GM12878 (cell line): ENCODE results near the gene MVB12B. TPM values are rescaled to one million over a fixed set of nuclear protein-coding genes. Genes with fewer than 3 reads are reported as not detected.

Experiments
- ATAC-seq: fragments of 200-7000 bp; cut with Tn5 transposase; 3 replicates; pipeline ENCODE4 v1.9.1; 2020; ENCODE audit warnings: mild to moderate bottlenecking, moderate library complexity
- BruUV-seq: library from RNA; stranded (reverse); fragments of 400-500 nt; replicated peaks from 2 replicates; lab custom pipeline; 2021; lab: Mats Ljungman, UMichigan
- CTCF ChIA-PET: fragments of 300-600 bp; sonication (Branson Sonifier 250); formaldehyde crosslinking; extraction: SDS; loops from one replicate; lab custom pipeline; 2021; ENCODE audit warnings: inconsistent platforms; lab: Yijun Ruan, JAX
- POLR2A ChIA-PET: fragments of 350-600 bp; formaldehyde crosslinking; extraction: SDS; loops from one replicate; lab custom pipeline; 2021; ENCODE audit warnings: inconsistent platforms; lab: Charles Lee
- RAD21 ChIA-PET: fragments of 300-600 bp; sonication (Branson Sonifier 250); formaldehyde crosslinking; loops from one replicate; lab custom pipeline; 2023; ENCODE audit warnings: antibody characterized with exemption; ENCODE audit not compliant: unreplicated experiment; lab: Charles Lee
- SMC1A ChIA-PET: fragments of 300-600 bp; sonication (Branson Sonifier 250); formaldehyde crosslinking; loops from one replicate; lab custom pipeline; 2023; ENCODE audit not compliant: unreplicated experiment, uncharacterized antibody; lab: Charles Lee
- DNase-seq: peaks from one replicate; pipeline ENCODE4 v3.0.0-alpha.2; 2011; ENCODE audit warnings: low read depth, low spot score
- FAIRE-seq: peaks from 3 replicates; lab custom pipeline; 2011; peaks lifted over from hg19 to GRCh38; lab: Jason Lieb, UNC
- H2AFZ ChIP-seq: 2 replicates; pipeline ENCODE4 v1.6.0; 2011; ENCODE audit warnings: low read depth, low read length, control low read depth; ENCODE audit not compliant: control insufficient read depth
- H3K27ac ChIP-seq: 2 replicates; pipeline ENCODE4 v1.5.1; 2011; ENCODE audit warnings: control low read depth; ENCODE audit not compliant: control insufficient read depth, insufficient read depth
- H3K27me3 ChIP-seq, 2 experiments: replicated peaks in 1 of 2; 2 replicates each; pipeline versions ENCODE4 v1.6.0 to v1.6.1; 2011; ENCODE audit warnings: low read length in 1 of 2; ENCODE audit not compliant: control insufficient read depth in 2 of 2, insufficient read depth in 2 of 2
- H3K36me3 ChIP-seq, 2 experiments: 2 replicates each; pipeline ENCODE4 v1.5.1; 2011; ENCODE audit warnings: low read length in 1 of 2; ENCODE audit not compliant: control insufficient read depth in 2 of 2, insufficient read depth in 2 of 2
- H3K4me1 ChIP-seq: 2 replicates; pipeline ENCODE4 v1.6.1; 2011; ENCODE audit warnings: mild to moderate bottlenecking, low read length, moderate library complexity, mixed read lengths; ENCODE audit not compliant: control insufficient read depth, insufficient read depth
- H3K4me2 ChIP-seq: 2 replicates; pipeline ENCODE4 v1.6.0; 2011; ENCODE audit warnings: control low read depth; ENCODE audit not compliant: control insufficient read depth, insufficient read depth
- H3K4me3 ChIP-seq: fragments of 200-600 bp; sonication (generic); 2 replicates; pipeline ENCODE4 v1.5.1; 2016
- H3K79me2 ChIP-seq: 2 replicates; pipeline ENCODE4 v1.6.0; 2011; ENCODE audit warnings: low read length; ENCODE audit not compliant: control insufficient read depth, insufficient read depth
- H3K9ac ChIP-seq: 2 replicates; pipeline ENCODE4 v1.8.0; 2011; ENCODE audit warnings: low read length, control low read depth, mixed read lengths; ENCODE audit not compliant: control insufficient read depth, insufficient read depth
- H3K9me3 ChIP-seq: replicated peaks from 3 replicates; pipeline ENCODE4 v1.5.1; 2011; ENCODE audit warnings: mild to moderate bottlenecking, low read length; ENCODE audit not compliant: control insufficient read depth, insufficient read depth
- H4K20me1 ChIP-seq: 2 replicates; pipeline ENCODE4 v1.6.0; 2011; ENCODE audit not compliant: control insufficient read depth, insufficient read depth
- RFX5 ChIP-seq: IDR thresholded peaks from 2 replicates; pipeline ENCODE4 v1.6.1; 2011; ENCODE audit warnings: low read depth, low read length, improper control_type of control experiment
- SP1 ChIP-seq: IDR thresholded peaks from one replicate; pipeline ENCODE4 v1.6.1; 2011; ENCODE audit warnings: low read depth, low read length
- WGBS: methylation state at CpG from one replicate; pipeline ENCODE4 v1.1.6; 2016; ENCODE audit warnings: low lambda C conversion rate; ENCODE audit not compliant: insufficient replicate concordance, insufficient coverage; ENCODE audit errors: missing lambda C conversion rate; 5-methylcytosine and 5-hydroxymethylcytosine counted together
- in situ Hi-C: fragments of 300-500 bp; cut with MboI; formaldehyde crosslinking; loops from 9 replicates; pipeline ENCODE4 v1.14.3; 2018; ENCODE audit warnings: mixed read lengths
- intact Hi-C: fragments of 100-400 bp; cut with micrococcal nuclease; formaldehyde crosslinking; loops from one replicate; pipeline ENCODE4 v1.14.2; 2022; ENCODE audit not compliant: unreplicated experiment
- polyA plus RNA-seq, 11 experiments: library from polyadenylated mRNA; depleted of rRNA in 4 of 11; unstranded in 6 of 11; stranded (reverse) in 5 of 11; fragments of >200 nt; fragmentation: Nextera tagmentation in 4 of 11; fragmentation: Illumina TruSeq in 1 of 11; extraction: Ambion mirVana in 4 of 11; extraction: Trizol in 1 of 11; gene quantifications; 1 replicate in 1 of 11; 2 replicates in 10 of 11; pipeline versions ENCODE4 v1.2.1 to v1.2.3, GENCODE V29; 2011 to 2016; ENCODE audit warnings: inconsistent platforms in 2 of 11, missing spikeins in 2 of 11, low read depth in 1 of 11
- total RNA-seq, 4 experiments: library from RNA; depleted of rRNA in 3 of 4; stranded (reverse); fragments of >200 nt in 3 of 4; fragmentation: Illumina TruSeq in 1 of 4; extraction: Trizol in 1 of 4; gene quantifications; 2 replicates each; pipeline versions ENCODE4 v1.2.1 to v1.2.3, GENCODE V29; 2013 to 2021
- TF ChIP-seq, protein P1 (sequence below): fragments of 450-650 bp; formaldehyde crosslinking; IDR thresholded peaks from 2 replicates; pipeline ENCODE4 v1.4.0; 2020; ENCODE audit warnings: mild to moderate bottlenecking, moderate library complexity
- TF ChIP-seq, protein P2 (sequence below): IDR thresholded peaks from 2 replicates; pipeline ENCODE4 v1.6.1; 2011; ENCODE audit warnings: low read depth, mild to moderate bottlenecking, low read length, moderate library complexity, borderline replicate concordance; ENCODE audit errors: extremely low read depth

The MVB12B gene
- total and polyA plus RNA-seq, 10 of the 15 experiments (the other 5 are each of a cell fraction or from before 2014, with no cell fraction given), result 0.08 TPM; not detected in 9

DNA sequence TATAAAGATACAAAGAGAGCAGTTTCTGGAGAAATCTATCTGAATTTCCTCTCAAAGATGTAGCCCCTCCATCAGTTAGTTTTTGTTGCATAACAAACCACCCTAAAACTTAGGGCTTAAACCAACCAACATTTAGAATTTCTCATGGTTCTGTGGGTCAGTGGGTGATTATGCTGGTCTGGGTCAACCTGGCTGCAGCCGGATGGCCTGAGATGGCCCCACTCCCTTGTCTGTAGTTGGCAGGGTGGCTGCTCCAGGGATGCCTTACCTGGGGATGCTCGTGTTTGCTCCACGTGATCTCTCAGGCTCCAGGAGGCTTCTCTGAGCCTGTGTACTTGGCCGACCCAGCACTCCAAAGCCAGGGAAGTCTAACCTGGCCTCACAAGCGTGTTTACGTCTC is 139.3 kb downstream of the MVB12B start:
- intact Hi-C loops (no loop called here), in situ Hi-C loops (no loop called here)
- H4K20me1 ChIP-seq, result no peaks in the 10 kb centered on the region
- WGBS, result 35% methylated on average over 6 of the region's 6 CpGs
- no peak overlapping the region for H3K4me3 ChIP-seq
- H3K79me2 ChIP-seq, result no peaks in the 10 kb centered on the region
- RAD21 ChIA-PET, result no interaction called here
- no TSS peak for BruUV-seq
- H3K4me1 ChIP-seq, result peaks cover 9% of the 10 kb centered on the region
- no peak overlapping the region for H3K27ac ChIP-seq
- no peak overlapping the region for H3K9ac ChIP-seq
- no peak overlapping the region for H3K4me2 ChIP-seq
- H2AFZ ChIP-seq, result no peak overlapping the region
- no peaks in the 10 kb centered on the region for H3K9me3 ChIP-seq
- CTCF ChIA-PET, result no interaction called here
- POLR2A ChIA-PET, result no interaction called here
- TF ChIP-seq, protein P1, sequence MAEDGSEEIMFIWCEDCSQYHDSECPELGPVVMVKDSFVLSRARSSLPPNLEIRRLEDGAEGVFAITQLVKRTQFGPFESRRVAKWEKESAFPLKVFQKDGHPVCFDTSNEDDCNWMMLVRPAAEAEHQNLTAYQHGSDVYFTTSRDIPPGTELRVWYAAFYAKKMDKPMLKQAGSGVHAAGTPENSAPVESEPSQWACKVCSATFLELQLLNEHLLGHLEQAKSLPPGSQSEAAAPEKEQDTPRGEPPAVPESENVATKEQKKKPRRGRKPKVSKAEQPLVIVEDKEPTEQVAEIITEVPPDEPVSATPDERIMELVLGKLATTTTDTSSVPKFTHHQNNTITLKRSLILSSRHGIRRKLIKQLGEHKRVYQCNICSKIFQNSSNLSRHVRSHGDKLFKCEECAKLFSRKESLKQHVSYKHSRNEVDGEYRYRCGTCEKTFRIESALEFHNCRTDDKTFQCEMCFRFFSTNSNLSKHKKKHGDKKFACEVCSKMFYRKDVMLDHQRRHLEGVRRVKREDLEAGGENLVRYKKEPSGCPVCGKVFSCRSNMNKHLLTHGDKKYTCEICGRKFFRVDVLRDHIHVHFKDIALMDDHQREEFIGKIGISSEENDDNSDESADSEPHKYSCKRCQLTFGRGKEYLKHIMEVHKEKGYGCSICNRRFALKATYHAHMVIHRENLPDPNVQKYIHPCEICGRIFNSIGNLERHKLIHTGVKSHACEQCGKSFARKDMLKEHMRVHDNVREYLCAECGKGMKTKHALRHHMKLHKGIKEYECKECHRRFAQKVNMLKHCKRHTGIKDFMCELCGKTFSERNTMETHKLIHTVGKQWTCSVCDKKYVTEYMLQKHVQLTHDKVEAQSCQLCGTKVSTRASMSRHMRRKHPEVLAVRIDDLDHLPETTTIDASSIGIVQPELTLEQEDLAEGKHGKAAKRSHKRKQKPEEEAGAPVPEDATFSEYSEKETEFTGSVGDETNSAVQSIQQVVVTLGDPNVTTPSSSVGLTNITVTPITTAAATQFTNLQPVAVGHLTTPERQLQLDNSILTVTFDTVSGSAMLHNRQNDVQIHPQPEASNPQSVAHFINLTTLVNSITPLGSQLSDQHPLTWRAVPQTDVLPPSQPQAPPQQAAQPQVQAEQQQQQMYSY (CRISPR knock-in tag), result no peak
- TF ChIP-seq SP1 (no peak), RFX5 (no peak)
- TF ChIP-seq, protein P2, sequence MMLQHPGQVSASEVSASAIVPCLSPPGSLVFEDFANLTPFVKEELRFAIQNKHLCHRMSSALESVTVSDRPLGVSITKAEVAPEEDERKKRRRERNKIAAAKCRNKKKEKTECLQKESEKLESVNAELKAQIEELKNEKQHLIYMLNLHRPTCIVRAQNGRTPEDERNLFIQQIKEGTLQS, result no peak
- SMC1A ChIA-PET, result no interaction called here
- peaks cover 3 to 4% of the 10 kb centered on the region in 2 experiments; a peak in 3 of 4 replicates for H3K27me3 ChIP-seq
- no peaks in the 10 kb centered on the region for H3K36me3 ChIP-seq
- DNase-seq, result no peak
- no peak for ATAC-seq
- no peak for FAIRE-seq
